Measurements from ENCODE around the gene FAM120AOS.

The FAM120AOS gene

DNA sequence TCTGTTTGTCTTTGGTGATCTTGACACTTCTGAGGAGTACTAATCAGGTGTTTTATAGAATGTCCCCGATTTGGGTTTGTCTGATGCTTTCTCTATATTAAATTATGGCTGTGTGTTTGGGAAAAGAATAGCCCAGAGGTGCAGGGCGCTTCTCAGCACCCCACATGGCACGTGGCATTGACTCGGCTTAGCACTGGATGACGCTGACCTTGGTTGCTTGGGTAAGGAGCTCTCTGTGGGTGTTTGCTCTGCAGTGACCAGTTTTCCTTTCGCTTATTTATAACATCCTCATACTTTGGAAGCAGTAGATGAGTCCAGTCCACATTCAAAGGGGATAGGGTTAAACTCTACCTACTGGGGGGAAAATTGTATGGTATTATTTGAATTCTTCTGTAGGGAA lies 12.5 kb upstream of the FAM120AOS start:
- H3K9me3 ChIP-seq (ENCODE audit: low read length) = no peaks in the 10 kb centered on the region
- 0 out of 2 replicates have a peak overlapping the region, but pooled peaks have one; percentile 66 for H3K9ac ChIP-seq (ENCODE audit: low read length)
- peaks cover 100% of the 10 kb centered on the region for H3K79me2 ChIP-seq (ENCODE audit: insufficient read depth, low read length)
- no peak overlapping the region for H2AFZ ChIP-seq (ENCODE audit: low read length)
- no peaks in the 10 kb centered on the region for H3K27me3 ChIP-seq (ENCODE audit: insufficient read depth, low read length)
- peak overlapping the region; percentile 44 for H3K4me3 ChIP-seq (ENCODE audit: low read depth, low read length, poor library complexity, severe bottlenecking)
- peaks cover 86% of the 10 kb centered on the region for H3K4me1 ChIP-seq (ENCODE audit: insufficient read depth, low read length, severe bottlenecking)
- peaks cover 10% of the 10 kb centered on the region; the same call in 1 of the 2 replicates for H3K36me3 ChIP-seq (ENCODE audit: insufficient read depth, low read length)
- H3F3A ChIP-seq (ENCODE audit: insufficient read depth, low read length) = no peaks in the 10 kb centered on the region
- no peaks in the 10 kb centered on the region for H4K20me1 ChIP-seq (ENCODE audit: insufficient read depth, low read length)
- no peaks in the 10 kb centered on the region for H3K9me2 ChIP-seq (ENCODE audit: low read depth, low read length)
- H3K4me2 ChIP-seq (ENCODE audit: low read length) = peak overlapping the region; percentile 87; the same call in 1 of the 2 replicates
- H3K27ac ChIP-seq (ENCODE audit: low read depth, low read length, poor library complexity, severe bottlenecking) = peak overlapping the region; percentile 96
- TF ChIP-seq, protein P1, sequence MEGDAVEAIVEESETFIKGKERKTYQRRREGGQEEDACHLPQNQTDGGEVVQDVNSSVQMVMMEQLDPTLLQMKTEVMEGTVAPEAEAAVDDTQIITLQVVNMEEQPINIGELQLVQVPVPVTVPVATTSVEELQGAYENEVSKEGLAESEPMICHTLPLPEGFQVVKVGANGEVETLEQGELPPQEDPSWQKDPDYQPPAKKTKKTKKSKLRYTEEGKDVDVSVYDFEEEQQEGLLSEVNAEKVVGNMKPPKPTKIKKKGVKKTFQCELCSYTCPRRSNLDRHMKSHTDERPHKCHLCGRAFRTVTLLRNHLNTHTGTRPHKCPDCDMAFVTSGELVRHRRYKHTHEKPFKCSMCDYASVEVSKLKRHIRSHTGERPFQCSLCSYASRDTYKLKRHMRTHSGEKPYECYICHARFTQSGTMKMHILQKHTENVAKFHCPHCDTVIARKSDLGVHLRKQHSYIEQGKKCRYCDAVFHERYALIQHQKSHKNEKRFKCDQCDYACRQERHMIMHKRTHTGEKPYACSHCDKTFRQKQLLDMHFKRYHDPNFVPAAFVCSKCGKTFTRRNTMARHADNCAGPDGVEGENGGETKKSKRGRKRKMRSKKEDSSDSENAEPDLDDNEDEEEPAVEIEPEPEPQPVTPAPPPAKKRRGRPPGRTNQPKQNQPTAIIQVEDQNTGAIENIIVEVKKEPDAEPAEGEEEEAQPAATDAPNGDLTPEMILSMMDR (IDR thresholded peaks at IDR 0.05; ENCODE audit: low read length) = no peak
- no peak for TF ChIP-seq EZH2 (IDR thresholded peaks at IDR 0.05; ENCODE audit: borderline replicate concordance, low read length)

DNA sequence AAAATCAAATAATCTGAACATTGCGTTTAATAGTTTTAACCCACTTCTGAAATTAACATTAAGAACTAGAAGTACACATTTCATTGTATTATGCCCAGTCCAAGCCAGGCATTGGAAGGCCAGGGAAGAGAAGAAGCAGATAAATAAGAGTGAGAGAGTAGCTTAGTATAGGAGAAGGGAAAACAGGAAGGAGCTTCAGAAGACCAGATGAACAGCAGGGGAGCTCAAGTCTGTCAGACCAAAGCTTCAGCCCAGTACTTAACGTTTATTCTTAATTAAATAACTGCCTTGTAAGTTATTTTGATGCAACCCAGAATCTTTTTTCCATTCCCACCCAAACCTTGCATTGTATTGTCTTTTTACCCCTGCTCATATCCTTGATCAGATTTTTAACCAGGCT lies 11.5 kb upstream of the FAM120AOS start:
- Histone ChIP-seq H2AFZ (ENCODE audit: low read length) (no peak overlapping the region), H3K4me2 (ENCODE audit: low read length) (peak overlapping the region; percentile 87), H3K9me2 (ENCODE audit: low read depth, low read length) (no peaks in the 10 kb centered on the region), H3K79me2 (ENCODE audit: insufficient read depth, low read length) (peaks cover 100% of the 10 kb centered on the region), H3K27me3 (ENCODE audit: insufficient read depth, low read length) (no peaks in the 10 kb centered on the region), H4K20me1 (ENCODE audit: insufficient read depth, low read length) (no peaks in the 10 kb centered on the region), H3K4me1 (ENCODE audit: insufficient read depth, low read length, severe bottlenecking) (peaks cover 96% of the 10 kb centered on the region), H3K9me3 (ENCODE audit: low read length) (no peaks in the 10 kb centered on the region), H3K27ac (ENCODE audit: low read depth, low read length, poor library complexity, severe bottlenecking) (peak overlapping the region; percentile 96), H3K4me3 (ENCODE audit: low read depth, low read length, poor library complexity, severe bottlenecking) (peak overlapping the region; percentile 55), H3F3A (ENCODE audit: insufficient read depth, low read length) (no peaks in the 10 kb centered on the region; the same call in 1 of the 2 replicates), H3K36me3 (ENCODE audit: insufficient read depth, low read length) (no peaks in the 10 kb centered on the region), H3K9ac (ENCODE audit: low read length) (peak overlapping the region; percentile 66)
- TF ChIP-seq EZH2 (IDR thresholded peaks at IDR 0.05; ENCODE audit: borderline replicate concordance, low read length) = no peak
- TF ChIP-seq, protein P1 (IDR thresholded peaks at IDR 0.05; ENCODE audit: low read length) = no peak

- peak overlapping the region; percentile 55 for H3K4me3 ChIP-seq (ENCODE audit: low read depth, low read length, poor library complexity, severe bottlenecking)
- no peaks in the 10 kb centered on the region; the same call in 1 of the 2 replicates for H3F3A ChIP-seq (ENCODE audit: insufficient read depth, low read length)
- H3K4me2 ChIP-seq (ENCODE audit: low read length) = peak overlapping the region; percentile 87
- H3K27me3 ChIP-seq (ENCODE audit: insufficient read depth, low read length) = no peaks in the 10 kb centered on the region
- H3K27ac ChIP-seq (ENCODE audit: low read depth, low read length, poor library complexity, severe bottlenecking) = peak overlapping the region; percentile 96
- H3K9ac ChIP-seq (ENCODE audit: low read length) = peak overlapping the region; percentile 66
- peaks cover 99% of the 10 kb centered on the region for H3K4me1 ChIP-seq (ENCODE audit: insufficient read depth, low read length, severe bottlenecking)
- no peak for TF ChIP-seq EZH2 (IDR thresholded peaks at IDR 0.05; ENCODE audit: borderline replicate concordance, low read length)
- TF ChIP-seq, protein P1 (IDR thresholded peaks at IDR 0.05; ENCODE audit: low read length) = no peak
- no peaks in the 10 kb centered on the region for H4K20me1 ChIP-seq (ENCODE audit: insufficient read depth, low read length)
- H3K9me2 ChIP-seq (ENCODE audit: low read depth, low read length) = no peaks in the 10 kb centered on the region
- no peaks in the 10 kb centered on the region for H3K36me3 ChIP-seq (ENCODE audit: insufficient read depth, low read length)
- peaks cover 100% of the 10 kb centered on the region for H3K79me2 ChIP-seq (ENCODE audit: insufficient read depth, low read length)
- no peak overlapping the region for H2AFZ ChIP-seq (ENCODE audit: low read length)
- H3K9me3 ChIP-seq (ENCODE audit: low read length) = no peaks in the 10 kb centered on the region
These were observed 11.0 kb upstream of the FAM120AOS start for GRCh38 chr9:93464395-93464794.

All from OCI-LY1 (cell line).